GM10847 (cell line): ENCODE data around the gene NRTN.

Experiments used
- POLR2A ChIP-seq: IDR thresholded peaks from 2 replicates; pipeline ENCODE4 v1.6.1; 2011; ENCODE audit not compliant: insufficient read length; ENCODE audit errors: extremely low read depth

NRTN gene

GRCh38 chr19:5832527-5833216 is 27.8 kb downstream of the NRTN start:
- no peak for TF ChIP-seq POLR2A

DNA sequence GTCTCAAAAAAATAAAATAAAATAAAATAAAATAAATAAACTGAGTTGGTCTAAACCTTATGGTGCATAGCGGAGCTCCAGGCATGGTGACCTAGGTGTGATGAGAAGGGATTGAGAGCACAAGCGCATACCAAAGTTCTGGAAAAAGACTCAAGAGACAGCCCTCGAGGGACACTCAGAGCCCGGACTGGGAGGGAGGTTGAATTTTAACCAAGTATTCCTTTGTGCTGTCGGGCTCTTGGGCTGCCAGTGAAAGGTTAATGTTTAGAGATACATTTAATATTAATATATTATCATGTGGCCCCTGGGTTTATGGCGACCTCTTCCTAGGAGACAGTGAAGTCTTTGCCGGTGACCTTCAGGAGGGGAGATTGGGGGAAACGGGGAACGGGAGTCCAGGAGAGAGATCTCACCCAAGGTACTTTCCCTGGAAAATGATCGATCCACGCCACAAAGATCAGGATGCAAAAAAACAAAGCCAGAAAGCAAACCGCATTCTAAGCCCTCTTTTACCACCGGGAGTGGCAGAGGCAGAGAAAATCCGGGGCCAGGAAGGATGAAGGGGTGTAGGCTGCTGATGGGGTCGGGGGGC is 33.0 kb downstream of the NRTN start:
- TF ChIP-seq POLR2A, result no peak

GRCh38 chr19:5838353-5839064 is 33.6 kb downstream of the NRTN start:
- TF ChIP-seq POLR2A, result no peak

- no peak for TF ChIP-seq POLR2A
Observed at GRCh38 chr19:5839065-5840017, 34.5 kb downstream of the NRTN start, which contains the start of gene FUT6. FUT6 (minus strand) TSS chr19:5839702; CDS start chr19:5832567, 7,135 bp downstream.

GRCh38 chr19:5843295-5843927 is 38.5 kb downstream of the NRTN start:
- TF ChIP-seq POLR2A, result no peak

- TF ChIP-seq POLR2A, result no peak
Observed at GRCh38 chr19:5844456-5845433, 39.9 kb downstream of the NRTN start.

DNA sequence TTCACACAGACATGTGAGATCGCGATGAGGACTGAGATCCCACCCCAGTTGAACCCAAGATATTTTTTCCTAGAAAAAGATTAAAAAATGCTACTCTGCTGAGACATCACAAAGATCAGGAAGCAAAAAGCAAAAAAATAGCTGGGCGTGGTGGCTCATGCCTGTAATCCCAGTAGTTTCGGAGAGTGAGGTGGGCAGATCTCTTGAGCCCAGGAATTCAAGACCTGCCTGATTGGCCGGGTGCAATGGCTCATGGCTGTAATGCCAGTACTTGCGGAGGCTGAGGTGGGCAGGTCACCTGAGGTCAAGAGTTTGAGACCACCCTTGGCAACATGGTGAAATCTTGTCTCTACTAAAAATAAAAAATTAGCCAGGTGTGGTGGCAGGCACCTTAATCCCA is 45.3 kb downstream of the NRTN start:
- TF ChIP-seq POLR2A, result no peak

DNA sequence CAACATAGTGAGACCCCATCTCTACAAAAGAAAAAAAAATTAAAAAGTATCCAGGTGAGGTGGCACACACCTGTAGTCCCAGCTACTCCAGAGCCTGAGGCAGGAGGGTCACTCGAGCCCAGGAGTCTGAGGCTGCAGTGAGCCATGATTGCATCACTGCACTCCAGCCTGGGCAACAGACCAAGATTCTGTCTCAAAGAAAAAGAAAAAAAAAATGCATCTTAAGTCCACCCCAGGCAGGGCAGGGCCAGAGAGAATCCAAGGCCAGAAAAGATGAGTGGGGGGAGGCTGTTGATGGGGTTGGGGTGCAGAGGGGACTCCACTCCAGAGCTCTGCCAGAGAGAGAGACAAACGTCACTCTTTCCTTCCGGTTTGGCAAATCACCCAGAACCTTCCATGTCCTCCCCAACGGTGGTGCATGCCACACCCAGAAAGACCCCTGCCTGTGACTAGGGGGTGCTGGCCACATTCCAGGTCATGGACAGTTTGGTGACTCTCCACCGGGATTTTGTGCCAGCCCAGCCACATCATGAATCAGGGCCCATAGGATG is 46.0 kb downstream of the NRTN start:
- no peak for TF ChIP-seq POLR2A

DNA sequence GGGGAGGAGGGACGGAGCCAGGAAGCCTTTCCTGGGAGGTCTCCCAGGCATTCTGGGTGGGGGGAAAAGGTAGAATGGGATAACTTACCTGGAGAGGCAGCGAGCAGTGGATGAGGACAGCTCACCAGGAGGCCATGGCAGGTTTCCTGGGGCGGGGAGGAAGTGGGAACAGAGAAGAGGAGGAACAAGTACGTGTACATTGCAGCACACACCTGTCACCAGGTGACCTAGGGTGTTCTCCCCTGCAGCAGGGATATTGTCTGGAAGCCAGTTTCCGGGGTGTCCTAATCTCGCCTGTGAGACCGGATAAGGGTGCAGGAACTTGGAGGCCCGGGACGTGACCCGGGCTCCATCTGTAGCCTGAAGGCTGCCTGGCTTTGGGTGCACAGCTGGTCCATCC is 46.4 kb downstream of the NRTN start, which contains the start of gene FUT3:
TSS of gene FUT3 (minus strand) at position 148 of the 400 bp plus-strand sequence.
- TF ChIP-seq POLR2A, result no peak

- TF ChIP-seq POLR2A, result no peak
Observed at GRCh38 chr19:5857203-5858081, 52.6 kb downstream of the NRTN start.

GRCh38 chr19:5863030-5863665 is 58.3 kb downstream of the NRTN start:
- no peak for TF ChIP-seq POLR2A
